Uterus (tissue), 2 donors: Measurements from ENCODE around the gene SMG9.

ENCODE experiments used
- POLR2A ChIP-seq, 2 donors: fragments of 450-650 bp; IDR thresholded peaks; one replicate each; pipeline ENCODE4 v1.6.1; 2016; ENCODE audit warnings: antibody characterized with exemption in 2 of 2, mild to moderate bottlenecking in 1 of 2, moderate library complexity in 1 of 2
- TF ChIP-seq, protein P1 (sequence below), 4 experiments: fragments of 200-600 bp in 2 of 4; fragments of 450-650 bp in 2 of 4; sonication (generic) in 2 of 4; IDR thresholded peaks; one replicate each; pipeline ENCODE4 v1.5.1; 2016 to 2019; ENCODE audit warnings: antibody characterized with exemption in 4 of 4, mild to moderate bottlenecking in 2 of 4, moderate library complexity in 1 of 4

DNA sequence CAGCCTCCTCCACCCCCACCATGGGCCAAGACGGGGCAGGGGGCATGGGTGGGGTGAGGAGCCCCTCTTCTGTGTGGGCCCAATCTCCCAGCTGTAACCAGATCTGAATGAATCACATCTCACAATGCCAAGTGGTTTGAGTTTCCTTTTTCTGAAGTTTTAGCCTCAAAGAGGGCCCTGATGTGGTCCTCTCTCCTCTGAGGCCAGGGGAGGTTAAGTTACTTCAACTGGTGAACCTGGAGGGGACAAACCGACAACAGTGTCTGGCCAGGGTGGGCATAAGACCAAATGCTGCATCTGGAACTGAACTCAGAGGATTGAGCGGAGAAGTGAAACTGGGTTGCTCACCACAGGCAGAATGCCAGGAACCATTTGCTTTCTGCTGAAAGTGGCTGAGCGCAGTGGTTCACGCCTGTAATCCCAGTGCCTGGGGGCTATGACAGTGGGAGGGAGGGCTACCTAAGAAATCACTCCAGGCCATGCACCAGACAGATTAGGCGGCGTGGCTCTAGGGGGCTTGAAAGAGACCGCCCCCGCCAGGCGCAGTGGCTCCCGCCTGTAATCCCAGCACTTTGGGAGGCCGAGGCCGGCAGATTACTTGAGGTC lies 54.3 kb downstream of the SMG9 start:
- TF ChIP-seq, protein P1, sequence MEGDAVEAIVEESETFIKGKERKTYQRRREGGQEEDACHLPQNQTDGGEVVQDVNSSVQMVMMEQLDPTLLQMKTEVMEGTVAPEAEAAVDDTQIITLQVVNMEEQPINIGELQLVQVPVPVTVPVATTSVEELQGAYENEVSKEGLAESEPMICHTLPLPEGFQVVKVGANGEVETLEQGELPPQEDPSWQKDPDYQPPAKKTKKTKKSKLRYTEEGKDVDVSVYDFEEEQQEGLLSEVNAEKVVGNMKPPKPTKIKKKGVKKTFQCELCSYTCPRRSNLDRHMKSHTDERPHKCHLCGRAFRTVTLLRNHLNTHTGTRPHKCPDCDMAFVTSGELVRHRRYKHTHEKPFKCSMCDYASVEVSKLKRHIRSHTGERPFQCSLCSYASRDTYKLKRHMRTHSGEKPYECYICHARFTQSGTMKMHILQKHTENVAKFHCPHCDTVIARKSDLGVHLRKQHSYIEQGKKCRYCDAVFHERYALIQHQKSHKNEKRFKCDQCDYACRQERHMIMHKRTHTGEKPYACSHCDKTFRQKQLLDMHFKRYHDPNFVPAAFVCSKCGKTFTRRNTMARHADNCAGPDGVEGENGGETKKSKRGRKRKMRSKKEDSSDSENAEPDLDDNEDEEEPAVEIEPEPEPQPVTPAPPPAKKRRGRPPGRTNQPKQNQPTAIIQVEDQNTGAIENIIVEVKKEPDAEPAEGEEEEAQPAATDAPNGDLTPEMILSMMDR (IDR thresholded peaks at IDR 0.05), result no peak
- no peak for TF ChIP-seq POLR2A (IDR thresholded peaks at IDR 0.05)
